ENCODE measurements around the gene COL4A4. TPM values are rescaled to one million over a fixed set of nuclear protein-coding genes. Genes with fewer than 3 reads are reported as not detected.

The COL4A4 gene
- total RNA-seq, 1 donor from 2014 or later, result not detected

GRCh38 chr2:227150222-227150936, 13.6 kb downstream of the COL4A4 start:
- intact Hi-C loops (cut with micrococcal nuclease), result no loop called here
- no peaks in the 10 kb centered on the region for H3K4me1 Mint-ChIP-seq

GRCh38 chr2:227148106-227148505, 15.9 kb downstream of the COL4A4 start:
- no peak for DNase-seq
- peaks cover 5% of the 10 kb centered on the region for H3K27me3 Mint-ChIP-seq
- H3K4me3 Mint-ChIP-seq, result no peak overlapping the region
- no peaks in the 10 kb centered on the region for H3K4me1 Mint-ChIP-seq
- H3K9me3 Mint-ChIP-seq, result peaks cover 6% of the 10 kb centered on the region
- no peaks in the 10 kb centered on the region for H3K36me3 Mint-ChIP-seq (ENCODE audit: low read depth)
- intact Hi-C loops (cut with micrococcal nuclease), result no loop called here
- H3K27ac Mint-ChIP-seq, result no peak overlapping the region

More at GRCh38 chr2:227150222-227150936, 13.6 kb downstream of the COL4A4 start:
- Mint-ChIP-seq H3K4me3 (no peak overlapping the region), H3K36me3 (ENCODE audit: low read depth) (no peaks in the 10 kb centered on the region), H3K9me3 (peaks cover 6% of the 10 kb centered on the region), H3K27me3 (peaks cover 8% of the 10 kb centered on the region), H3K27ac (no peak overlapping the region)
- no peak for DNase-seq

GRCh38 chr2:227147023-227147422, 17.0 kb downstream of the COL4A4 start:
- Mint-ChIP-seq H3K4me3 (no peak overlapping the region), H3K27me3 (peaks cover 5% of the 10 kb centered on the region), H3K4me1 (no peaks in the 10 kb centered on the region), H3K9me3 (peaks cover 6% of the 10 kb centered on the region), H3K36me3 (ENCODE audit: low read depth) (no peaks in the 10 kb centered on the region), H3K27ac (no peak overlapping the region)
- intact Hi-C loops (cut with micrococcal nuclease), result no loop called here
- no peak for DNase-seq

GRCh38 chr2:227146456-227146855, 17.5 kb downstream of the COL4A4 start:
- no peaks in the 10 kb centered on the region for H3K4me1 Mint-ChIP-seq
- no peak overlapping the region for H3K4me3 Mint-ChIP-seq
- H3K36me3 Mint-ChIP-seq (ENCODE audit: low read depth), result no peaks in the 10 kb centered on the region
- peaks cover 5% of the 10 kb centered on the region for H3K27me3 Mint-ChIP-seq
- no peak overlapping the region for H3K27ac Mint-ChIP-seq
- peaks cover 6% of the 10 kb centered on the region for H3K9me3 Mint-ChIP-seq
- no peak for DNase-seq
- intact Hi-C loops (cut with micrococcal nuclease), result no loop called here

GRCh38 chr2:227143895-227144294, 20.1 kb downstream of the COL4A4 start:
- H3K9me3 Mint-ChIP-seq, result no peaks in the 10 kb centered on the region
- intact Hi-C loops (cut with micrococcal nuclease), result no loop called here
- no peaks in the 10 kb centered on the region for H3K36me3 Mint-ChIP-seq (ENCODE audit: low read depth)
- peaks cover 5% of the 10 kb centered on the region for H3K27me3 Mint-ChIP-seq
- no peak for DNase-seq
- no peak overlapping the region for H3K27ac Mint-ChIP-seq
- H3K4me1 Mint-ChIP-seq, result no peaks in the 10 kb centered on the region
- H3K4me3 Mint-ChIP-seq, result no peak overlapping the region

GRCh38 chr2:227141301-227141700, 22.7 kb downstream of the COL4A4 start:
- no peak overlapping the region for H3K27ac Mint-ChIP-seq
- H3K4me3 Mint-ChIP-seq, result no peak overlapping the region
- H3K27me3 Mint-ChIP-seq, result peaks cover 4% of the 10 kb centered on the region
- intact Hi-C loops (cut with micrococcal nuclease), result no loop called here
- H3K4me1 Mint-ChIP-seq, result no peaks in the 10 kb centered on the region
- no peaks in the 10 kb centered on the region for H3K36me3 Mint-ChIP-seq (ENCODE audit: low read depth)
- no peak for DNase-seq
- no peaks in the 10 kb centered on the region for H3K9me3 Mint-ChIP-seq

GRCh38 chr2:227134591-227134990, 29.4 kb downstream of the COL4A4 start:
- intact Hi-C loops (cut with micrococcal nuclease), result no loop called here
- no peak for DNase-seq
- Mint-ChIP-seq H3K27me3 (no peaks in the 10 kb centered on the region), H3K27ac (no peak overlapping the region), H3K36me3 (ENCODE audit: low read depth) (no peaks in the 10 kb centered on the region), H3K4me1 (no peaks in the 10 kb centered on the region), H3K4me3 (no peak overlapping the region), H3K9me3 (no peaks in the 10 kb centered on the region)

GRCh38 chr2:227132986-227133385, 31.0 kb downstream of the COL4A4 start:
- Mint-ChIP-seq H3K4me1 (no peaks in the 10 kb centered on the region), H3K27ac (no peak overlapping the region), H3K9me3 (no peaks in the 10 kb centered on the region), H3K27me3 (peaks cover 8% of the 10 kb centered on the region), H3K4me3 (no peak overlapping the region), H3K36me3 (ENCODE audit: low read depth) (no peaks in the 10 kb centered on the region)
- intact Hi-C loops (cut with micrococcal nuclease), result no loop called here
- no peak for DNase-seq

- DNase-seq, result no peak
- no peak overlapping the region for H3K27ac Mint-ChIP-seq
- peaks cover 13% of the 10 kb centered on the region for H3K27me3 Mint-ChIP-seq
- intact Hi-C loops (cut with micrococcal nuclease), result loop anchor here (1.0 kb wide), 2 partner anchors 108 to 636 kb away; no protein-coding TSS in a partner anchor
- no peaks in the 10 kb centered on the region for H3K4me1 Mint-ChIP-seq
- no peak overlapping the region for H3K4me3 Mint-ChIP-seq
- no peaks in the 10 kb centered on the region for H3K9me3 Mint-ChIP-seq
- H3K36me3 Mint-ChIP-seq (ENCODE audit: low read depth), result no peaks in the 10 kb centered on the region
These were observed 33.4 kb downstream of the COL4A4 start for GRCh38 chr2:227130636-227131035.

- Mint-ChIP-seq H3K4me3 (no peak overlapping the region), H3K4me1 (no peaks in the 10 kb centered on the region), H3K27me3 (peaks cover 15% of the 10 kb centered on the region), H3K27ac (no peak overlapping the region), H3K36me3 (ENCODE audit: low read depth) (no peaks in the 10 kb centered on the region), H3K9me3 (no peaks in the 10 kb centered on the region)
- DNase-seq, result no peak
- intact Hi-C loops (cut with micrococcal nuclease), result loop anchor here (5.0 kb wide), 1 partner anchor 755 kb away; no protein-coding TSS in a partner anchor
These were observed 36.8 kb downstream of the COL4A4 start for GRCh38 chr2:227127201-227127600.

GRCh38 chr2:227125506-227125905, 38.5 kb downstream of the COL4A4 start:
- H3K36me3 Mint-ChIP-seq (ENCODE audit: low read depth), result no peaks in the 10 kb centered on the region
- peaks cover 15% of the 10 kb centered on the region for H3K27me3 Mint-ChIP-seq
- no peak for DNase-seq
- intact Hi-C loops (cut with micrococcal nuclease), result loop anchor here (5.0 kb wide), 1 partner anchor 757 kb away; no protein-coding TSS in a partner anchor
- no peak overlapping the region for H3K27ac Mint-ChIP-seq
- H3K9me3 Mint-ChIP-seq, result no peaks in the 10 kb centered on the region
- no peaks in the 10 kb centered on the region for H3K4me1 Mint-ChIP-seq
- H3K4me3 Mint-ChIP-seq, result no peak overlapping the region

GRCh38 chr2:227124811-227125210, 39.2 kb downstream of the COL4A4 start:
- Mint-ChIP-seq H3K36me3 (ENCODE audit: low read depth) (no peaks in the 10 kb centered on the region), H3K4me3 (no peak overlapping the region), H3K9me3 (no peaks in the 10 kb centered on the region), H3K4me1 (no peaks in the 10 kb centered on the region), H3K27ac (no peak overlapping the region), H3K27me3 (peaks cover 15% of the 10 kb centered on the region)
- intact Hi-C loops (cut with micrococcal nuclease), result loop anchor here (5.0 kb wide), 1 partner anchor 757 kb away; no protein-coding TSS in a partner anchor
- DNase-seq, result no peak

GRCh38 chr2:227123697-227124096, 40.3 kb downstream of the COL4A4 start:
- DNase-seq, result no peak
- no peak overlapping the region for H3K4me3 Mint-ChIP-seq
- H3K36me3 Mint-ChIP-seq (ENCODE audit: low read depth), result no peaks in the 10 kb centered on the region

GRCh38 chr2:227118353-227118752, 45.7 kb downstream of the COL4A4 start:
- no peak overlapping the region for H3K4me3 Mint-ChIP-seq
- H3K9me3 Mint-ChIP-seq, result no peaks in the 10 kb centered on the region
- no peak overlapping the region for H3K27ac Mint-ChIP-seq
- DNase-seq, result no peak
- no peaks in the 10 kb centered on the region for H3K36me3 Mint-ChIP-seq (ENCODE audit: low read depth)
- H3K4me1 Mint-ChIP-seq, result no peaks in the 10 kb centered on the region
- intact Hi-C loops (cut with micrococcal nuclease), result no loop called here
- H3K27me3 Mint-ChIP-seq, result peaks cover 16% of the 10 kb centered on the region

More at GRCh38 chr2:227123697-227124096, 40.3 kb downstream of the COL4A4 start:
- H3K9me3 Mint-ChIP-seq, result no peaks in the 10 kb centered on the region
- H3K4me1 Mint-ChIP-seq, result no peaks in the 10 kb centered on the region
- no peak overlapping the region for H3K27ac Mint-ChIP-seq
- H3K27me3 Mint-ChIP-seq, result peaks cover 13% of the 10 kb centered on the region
- intact Hi-C loops (cut with micrococcal nuclease), result no loop called here

- Mint-ChIP-seq H3K27ac (no peak overlapping the region), H3K27me3 (peaks cover 16% of the 10 kb centered on the region), H3K4me3 (no peak overlapping the region), H3K9me3 (no peaks in the 10 kb centered on the region), H3K4me1 (no peaks in the 10 kb centered on the region), H3K36me3 (ENCODE audit: low read depth) (no peaks in the 10 kb centered on the region)
- intact Hi-C loops (cut with micrococcal nuclease), result no loop called here
- no peak for DNase-seq
These were observed 46.2 kb downstream of the COL4A4 start for GRCh38 chr2:227117852-227118251.

All from activated CD4-positive, alpha-beta T cell treated with anti-CD3 and anti-CD28 coated beads, Interleukin-2, amount 10 ng/mL, durations not matched to agents 24 days and 14 days (primary cell).